Measurements from ENCODE around the gene UNC13C.

UNC13C gene

DNA sequence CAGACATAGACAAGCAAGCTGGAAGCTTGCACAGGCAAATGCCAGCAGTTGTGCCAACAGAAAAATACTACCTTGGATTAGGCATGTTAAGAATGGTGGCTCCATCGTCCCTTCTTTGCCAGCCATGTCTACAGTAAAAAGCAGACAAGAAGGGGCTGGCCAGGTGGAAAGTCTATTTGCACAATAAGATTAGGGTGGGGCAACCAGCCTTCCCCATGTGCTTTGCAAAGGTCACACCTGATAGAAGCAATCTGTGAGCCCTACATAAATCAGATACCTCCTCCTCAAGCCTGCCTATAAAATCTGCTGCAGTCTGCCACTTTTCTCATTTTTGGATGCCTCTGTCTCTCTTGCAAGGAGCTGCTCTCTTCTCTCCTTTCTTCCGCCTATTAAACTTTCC, 662.6 kb downstream of the UNC13C start:
- Histone ChIP-seq H4K8ac (ENCODE audit: low read depth, low read length) (no peak overlapping the region), H2BK15ac (replicated peaks; ENCODE audit: low read depth) (no peak overlapping the region), H2AK5ac (ENCODE audit: low read length) (no peak overlapping the region), H3K79me1 (ENCODE audit: low read length) (no peaks in the 10 kb centered on the region), H3K56ac (ENCODE audit: low read length) (no peak overlapping the region), H3K4me2 (ENCODE audit: low read length) (no peak overlapping the region), H3K36me3 (ENCODE audit: control insufficient read depth, insufficient read depth, low read length) (no peaks in the 10 kb centered on the region), H3K4me3 (ENCODE audit: low read length) (no peak overlapping the region), H3K27me3 (ENCODE audit: insufficient read depth, low read length, poor library complexity) (no peaks in the 10 kb centered on the region), H3K18ac (ENCODE audit: low read length) (no peak overlapping the region), H3K79me2 (ENCODE audit: control insufficient read depth, insufficient read depth, low read length) (no peaks in the 10 kb centered on the region), H3K4me1 (ENCODE audit: control insufficient read depth, low read depth, low read length) (no peaks in the 10 kb centered on the region), H3K23ac (ENCODE audit: low read length) (no peak overlapping the region), H3K4ac (ENCODE audit: low read depth, low read length) (no peak overlapping the region), H3K27ac (ENCODE audit: low read depth, low read length) (no peak overlapping the region), H3K9ac (ENCODE audit: low read length) (no peak overlapping the region), H2BK5ac (ENCODE audit: low read length) (no peak overlapping the region), H4K5ac (ENCODE audit: low read length) (no peak overlapping the region), H2BK120ac (ENCODE audit: low read depth, low read length) (no peak overlapping the region)
- WGBS (ENCODE audit: extremely low coverage, insufficient coverage, low lambda C conversion rate), result no CpG with 5 or more reads among the region's 2 CpGs
- peak; percentile 19 for DNase-seq

DNA sequence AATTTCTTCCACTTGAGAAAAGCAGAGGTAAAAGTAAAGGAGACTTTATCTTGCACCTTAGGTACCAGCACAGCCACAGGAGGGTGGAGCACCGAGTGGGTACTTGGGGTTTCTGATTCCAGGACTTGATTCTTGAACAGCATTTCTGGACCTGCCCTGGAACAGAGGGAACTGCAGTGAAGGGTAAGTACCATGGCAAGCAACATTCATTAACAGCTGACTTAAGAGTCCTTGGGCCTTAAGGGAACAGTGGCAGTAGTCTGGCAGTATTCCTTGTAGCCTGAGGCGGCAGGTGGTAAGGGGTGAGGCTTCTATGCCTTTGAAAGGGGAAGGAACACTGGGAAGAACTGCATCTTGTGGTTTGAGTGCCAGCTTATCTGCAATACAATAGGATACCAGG, 666.6 kb downstream of the UNC13C start:
- WGBS (ENCODE audit: extremely low coverage, insufficient coverage, low lambda C conversion rate), result no CpG with 5 or more reads among the region's 2 CpGs
- no peak for DNase-seq
- Histone ChIP-seq H3K23ac (ENCODE audit: low read length) (no peak overlapping the region), H3K9ac (ENCODE audit: low read length) (no peak overlapping the region), H2BK5ac (ENCODE audit: low read length) (no peak overlapping the region), H3K79me2 (ENCODE audit: control insufficient read depth, insufficient read depth, low read length) (no peaks in the 10 kb centered on the region), H4K8ac (ENCODE audit: low read depth, low read length) (no peak overlapping the region), H2BK120ac (ENCODE audit: low read depth, low read length) (no peak overlapping the region), H3K27ac (ENCODE audit: low read depth, low read length) (no peak overlapping the region), H3K79me1 (ENCODE audit: low read length) (no peaks in the 10 kb centered on the region), H3K36me3 (ENCODE audit: control insufficient read depth, insufficient read depth, low read length) (no peaks in the 10 kb centered on the region), H3K27me3 (ENCODE audit: insufficient read depth, low read length, poor library complexity) (no peaks in the 10 kb centered on the region), H3K4ac (ENCODE audit: low read depth, low read length) (no peak overlapping the region), H3K4me1 (ENCODE audit: control insufficient read depth, low read depth, low read length) (no peaks in the 10 kb centered on the region), H2BK15ac (replicated peaks; ENCODE audit: low read depth) (no peak overlapping the region), H2AK5ac (ENCODE audit: low read length) (no peak overlapping the region), H3K4me3 (ENCODE audit: low read length) (no peak overlapping the region), H3K18ac (ENCODE audit: low read length) (no peak overlapping the region), H3K4me2 (ENCODE audit: low read length) (no peak overlapping the region), H4K5ac (ENCODE audit: low read length) (no peak overlapping the region), H3K56ac (ENCODE audit: low read length) (no peak overlapping the region)

DNA sequence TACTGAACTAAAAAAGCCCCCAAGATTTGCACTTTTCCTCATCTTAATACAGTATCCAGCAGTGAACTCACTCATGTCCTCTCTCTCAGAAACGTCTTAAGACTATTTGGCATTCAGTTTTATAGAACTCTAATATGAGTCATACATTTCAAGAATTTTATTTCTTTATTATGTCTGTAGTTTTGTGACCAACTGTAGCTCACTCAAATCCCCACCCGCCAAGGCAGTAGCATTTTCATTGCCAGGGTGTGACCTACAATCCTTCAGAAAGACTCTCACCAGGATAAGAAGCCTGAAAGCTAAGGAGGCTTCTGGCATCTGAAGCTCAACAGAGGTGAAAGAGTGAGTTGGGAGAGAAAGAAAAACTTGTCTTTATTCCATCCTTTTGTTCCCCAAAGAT, 681.4 kb downstream of the UNC13C start:
- Histone ChIP-seq H3K27ac (ENCODE audit: low read depth, low read length) (no peak overlapping the region), H4K5ac (ENCODE audit: low read length) (no peak overlapping the region), H3K4me3 (ENCODE audit: low read length) (no peak overlapping the region), H3K4me1 (ENCODE audit: control insufficient read depth, low read depth, low read length) (no peaks in the 10 kb centered on the region), H3K9ac (ENCODE audit: low read length) (no peak overlapping the region), H2BK120ac (ENCODE audit: low read depth, low read length) (no peak overlapping the region), H2BK5ac (ENCODE audit: low read length) (no peak overlapping the region), H3K27me3 (ENCODE audit: insufficient read depth, low read length, poor library complexity) (no peaks in the 10 kb centered on the region), H3K79me1 (ENCODE audit: low read length) (no peaks in the 10 kb centered on the region), H3K18ac (ENCODE audit: low read length) (no peak overlapping the region), H3K23ac (ENCODE audit: low read length) (no peak overlapping the region), H3K36me3 (ENCODE audit: control insufficient read depth, insufficient read depth, low read length) (no peaks in the 10 kb centered on the region), H3K4ac (ENCODE audit: low read depth, low read length) (no peak overlapping the region), H3K79me2 (ENCODE audit: control insufficient read depth, insufficient read depth, low read length) (no peaks in the 10 kb centered on the region), H2AK5ac (ENCODE audit: low read length) (no peak overlapping the region), H3K4me2 (ENCODE audit: low read length) (no peak overlapping the region), H2BK15ac (replicated peaks; ENCODE audit: low read depth) (no peak overlapping the region), H3K56ac (ENCODE audit: low read length) (no peak overlapping the region), H4K8ac (ENCODE audit: low read depth, low read length) (no peak overlapping the region)
- DNase-seq, result no peak
- WGBS (ENCODE audit: extremely low coverage, insufficient coverage, low lambda C conversion rate), result no CpG with 5 or more reads among the region's 2 CpGs

DNA sequence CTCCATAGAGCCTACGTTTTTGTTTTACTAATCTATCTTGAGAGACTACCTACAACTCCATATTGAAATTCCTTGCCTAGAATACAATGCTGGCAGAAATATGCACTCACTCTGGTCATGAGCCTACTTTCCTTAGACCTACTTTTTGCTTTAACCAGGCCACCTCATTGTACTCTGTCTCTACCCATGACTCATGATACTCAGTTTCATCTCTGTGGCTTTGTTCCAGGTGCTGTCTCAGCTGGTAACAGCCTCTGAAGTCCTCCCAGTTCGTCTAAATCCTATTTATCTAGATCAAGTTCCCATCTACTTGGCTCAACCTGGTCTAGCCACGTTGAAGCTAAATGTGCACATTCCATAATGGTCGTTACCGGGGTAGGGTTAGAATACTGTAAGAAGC, 682.1 kb downstream of the UNC13C start:
- no peaks in the 10 kb centered on the region for H3K79me1 ChIP-seq (ENCODE audit: low read length)
- H3K4ac ChIP-seq (ENCODE audit: low read depth, low read length), result no peak overlapping the region
- H3K36me3 ChIP-seq (ENCODE audit: control insufficient read depth, insufficient read depth, low read length), result no peaks in the 10 kb centered on the region
- no peaks in the 10 kb centered on the region for H3K4me1 ChIP-seq (ENCODE audit: control insufficient read depth, low read depth, low read length)
- no peak overlapping the region for H3K4me3 ChIP-seq (ENCODE audit: low read length)
- no peaks in the 10 kb centered on the region for H3K27me3 ChIP-seq (ENCODE audit: insufficient read depth, low read length, poor library complexity)
- no peak overlapping the region for H4K8ac ChIP-seq (ENCODE audit: low read depth, low read length)
- no peak overlapping the region for H3K27ac ChIP-seq (ENCODE audit: low read depth, low read length)
- H3K23ac ChIP-seq (ENCODE audit: low read length), result no peak overlapping the region
- no peak overlapping the region for H2BK5ac ChIP-seq (ENCODE audit: low read length)
- WGBS (ENCODE audit: extremely low coverage, insufficient coverage, low lambda C conversion rate), result no CpG with 5 or more reads among the region's 5 CpGs
- H4K5ac ChIP-seq (ENCODE audit: low read length), result no peak overlapping the region
- no peaks in the 10 kb centered on the region for H3K79me2 ChIP-seq (ENCODE audit: control insufficient read depth, insufficient read depth, low read length)
- H3K18ac ChIP-seq (ENCODE audit: low read length), result no peak overlapping the region
- H2BK120ac ChIP-seq (ENCODE audit: low read depth, low read length), result no peak overlapping the region
- H3K4me2 ChIP-seq (ENCODE audit: low read length), result no peak overlapping the region
- H2BK15ac ChIP-seq (replicated peaks; ENCODE audit: low read depth), result no peak overlapping the region
- DNase-seq, result no peak
- no peak overlapping the region for H2AK5ac ChIP-seq (ENCODE audit: low read length)
- H3K9ac ChIP-seq (ENCODE audit: low read length), result no peak overlapping the region
- no peak overlapping the region for H3K56ac ChIP-seq (ENCODE audit: low read length)

DNA sequence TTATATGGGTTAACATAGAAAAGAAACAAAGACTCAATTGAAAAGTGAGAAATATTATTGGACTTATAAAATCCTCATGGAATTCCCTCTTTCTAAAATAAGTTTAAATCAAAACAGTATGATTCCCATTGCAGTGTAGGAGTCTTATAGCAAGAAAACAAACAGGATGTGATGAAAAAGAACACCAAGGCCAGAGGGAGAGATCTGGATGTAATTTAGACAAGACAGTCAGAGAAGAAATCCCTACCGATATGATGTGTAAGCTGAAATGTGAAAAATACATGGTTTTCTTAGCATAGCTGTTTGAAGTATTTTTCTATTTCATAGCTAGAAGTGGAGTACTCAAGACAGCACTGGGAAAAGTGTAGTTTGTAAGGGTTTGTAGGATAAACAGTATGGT, 697.0 kb downstream of the UNC13C start:
- Histone ChIP-seq H3K56ac (ENCODE audit: low read length) (no peak overlapping the region), H3K79me2 (ENCODE audit: control insufficient read depth, insufficient read depth, low read length) (no peaks in the 10 kb centered on the region), H4K8ac (ENCODE audit: low read depth, low read length) (no peak overlapping the region), H3K18ac (ENCODE audit: low read length) (no peak overlapping the region), H2AK5ac (ENCODE audit: low read length) (no peak overlapping the region), H3K4ac (ENCODE audit: low read depth, low read length) (no peak overlapping the region), H3K79me1 (ENCODE audit: low read length) (no peaks in the 10 kb centered on the region), H4K5ac (ENCODE audit: low read length) (no peak overlapping the region), H3K4me2 (ENCODE audit: low read length) (no peak overlapping the region), H3K4me1 (ENCODE audit: control insufficient read depth, low read depth, low read length) (no peaks in the 10 kb centered on the region), H2BK120ac (ENCODE audit: low read depth, low read length) (no peak overlapping the region), H2BK5ac (ENCODE audit: low read length) (no peak overlapping the region), H3K27ac (ENCODE audit: low read depth, low read length) (no peak overlapping the region), H3K23ac (ENCODE audit: low read length) (no peak overlapping the region), H3K27me3 (ENCODE audit: insufficient read depth, low read length, poor library complexity) (no peaks in the 10 kb centered on the region), H2BK15ac (replicated peaks; ENCODE audit: low read depth) (no peak overlapping the region), H3K4me3 (ENCODE audit: low read length) (no peak overlapping the region), H3K9ac (ENCODE audit: low read length) (no peak overlapping the region), H3K36me3 (ENCODE audit: control insufficient read depth, insufficient read depth, low read length) (no peaks in the 10 kb centered on the region)
- WGBS (ENCODE audit: extremely low coverage, insufficient coverage, low lambda C conversion rate), result no CpG with 5 or more reads among the region's 1 CpG
- DNase-seq, result no peak

DNA sequence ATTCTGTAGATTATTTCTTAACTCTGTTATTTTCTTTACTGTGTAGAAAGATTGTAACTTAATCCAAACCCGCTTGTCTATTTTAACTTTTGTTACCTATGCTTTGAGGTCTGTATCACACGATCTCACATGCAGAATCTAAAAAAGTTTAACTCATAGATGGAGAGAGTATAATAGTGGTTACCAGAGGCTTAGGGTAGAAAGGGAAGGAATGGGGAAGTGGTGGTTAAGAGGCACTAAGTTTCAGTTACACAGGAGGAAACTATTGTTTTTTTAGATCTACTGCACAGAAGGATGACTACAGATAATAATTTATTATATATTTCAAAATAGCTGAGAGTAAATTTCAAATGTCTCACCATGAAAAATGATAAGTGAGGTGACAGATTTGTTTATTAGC, 703.3 kb downstream of the UNC13C start:
- Histone ChIP-seq H3K4ac (ENCODE audit: low read depth, low read length) (no peak overlapping the region), H3K79me2 (ENCODE audit: control insufficient read depth, insufficient read depth, low read length) (no peaks in the 10 kb centered on the region), H3K4me2 (ENCODE audit: low read length) (no peak overlapping the region), H3K36me3 (ENCODE audit: control insufficient read depth, insufficient read depth, low read length) (no peaks in the 10 kb centered on the region), H2BK120ac (ENCODE audit: low read depth, low read length) (no peak overlapping the region), H3K9ac (ENCODE audit: low read length) (no peak overlapping the region), H3K27me3 (ENCODE audit: insufficient read depth, low read length, poor library complexity) (no peaks in the 10 kb centered on the region), H3K23ac (ENCODE audit: low read length) (no peak overlapping the region), H3K4me3 (ENCODE audit: low read length) (no peak overlapping the region), H3K4me1 (ENCODE audit: control insufficient read depth, low read depth, low read length) (no peaks in the 10 kb centered on the region), H2AK5ac (ENCODE audit: low read length) (no peak overlapping the region), H3K18ac (ENCODE audit: low read length) (no peak overlapping the region), H4K8ac (ENCODE audit: low read depth, low read length) (no peak overlapping the region), H2BK15ac (replicated peaks; ENCODE audit: low read depth) (no peak overlapping the region), H4K5ac (ENCODE audit: low read length) (no peak overlapping the region), H3K56ac (ENCODE audit: low read length) (no peak overlapping the region), H3K27ac (ENCODE audit: low read depth, low read length) (no peak overlapping the region), H3K79me1 (ENCODE audit: low read length) (no peaks in the 10 kb centered on the region), H2BK5ac (ENCODE audit: low read length) (no peak overlapping the region)
- DNase-seq, result no peak
- no CpG with 5 or more reads among the region's 2 CpGs for WGBS (ENCODE audit: extremely low coverage, insufficient coverage, low lambda C conversion rate)
